Measurements from ENCODE around the gene DUSP16.
"Not testable (repeated sequence)": the region's sequence is repeated elsewhere in the genome, so short reads cannot be mapped to it uniquely, and the experiment has no call there.

The DUSP16 gene

DNA sequence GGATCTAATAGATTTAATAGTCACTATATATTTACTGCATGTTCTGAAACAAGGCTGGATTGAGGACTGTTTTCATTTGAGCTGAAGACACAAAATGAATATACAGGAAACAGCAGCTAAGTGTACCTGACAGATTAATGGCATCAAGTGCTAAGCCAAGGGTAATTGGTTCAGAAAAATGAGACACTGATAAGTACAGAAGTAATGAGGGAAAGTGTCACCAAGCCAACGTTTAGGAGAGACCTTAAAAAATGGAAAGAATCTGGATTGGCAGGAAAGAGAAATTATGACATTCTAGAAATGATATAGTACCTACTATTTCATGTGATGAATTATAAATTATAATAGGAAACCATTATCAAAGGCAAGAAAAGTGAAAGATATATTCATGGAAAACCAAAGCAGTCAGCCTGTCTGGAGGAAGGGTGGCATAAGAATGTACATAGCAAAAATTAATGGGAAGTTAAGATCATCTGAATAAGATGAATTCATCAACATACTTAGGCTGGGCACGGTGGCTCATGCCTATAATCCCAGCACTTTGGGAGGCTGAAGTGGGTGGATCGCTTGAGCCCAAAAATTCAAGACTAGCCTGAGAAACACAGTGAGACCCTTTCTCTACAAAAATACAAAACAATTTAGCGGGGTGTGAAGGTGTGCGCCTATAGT lies 21.0 kb upstream of the DUSP16 start:
- DNase-seq = no peak

DNA sequence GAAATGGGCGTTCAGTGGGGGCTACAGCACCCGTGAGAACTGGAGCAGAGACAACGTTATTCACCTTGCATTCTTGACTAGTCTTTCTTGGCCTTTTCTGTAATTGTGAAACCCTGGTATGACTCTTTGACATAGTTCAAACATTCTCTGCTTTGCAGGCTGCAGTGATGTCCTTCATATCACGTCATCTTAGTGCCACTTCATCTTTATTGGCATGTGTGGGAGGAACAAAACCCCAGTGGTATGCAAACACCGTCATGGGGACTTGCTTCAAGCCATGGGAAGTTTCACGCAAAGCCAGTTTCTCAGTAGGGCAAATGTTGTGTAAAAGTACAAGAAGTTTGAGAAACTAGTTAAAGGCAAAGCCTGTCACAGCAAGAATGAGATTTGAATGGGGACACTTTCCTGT lies 20.2 kb upstream of the DUSP16 start:
- DNase-seq = no peak

DNA sequence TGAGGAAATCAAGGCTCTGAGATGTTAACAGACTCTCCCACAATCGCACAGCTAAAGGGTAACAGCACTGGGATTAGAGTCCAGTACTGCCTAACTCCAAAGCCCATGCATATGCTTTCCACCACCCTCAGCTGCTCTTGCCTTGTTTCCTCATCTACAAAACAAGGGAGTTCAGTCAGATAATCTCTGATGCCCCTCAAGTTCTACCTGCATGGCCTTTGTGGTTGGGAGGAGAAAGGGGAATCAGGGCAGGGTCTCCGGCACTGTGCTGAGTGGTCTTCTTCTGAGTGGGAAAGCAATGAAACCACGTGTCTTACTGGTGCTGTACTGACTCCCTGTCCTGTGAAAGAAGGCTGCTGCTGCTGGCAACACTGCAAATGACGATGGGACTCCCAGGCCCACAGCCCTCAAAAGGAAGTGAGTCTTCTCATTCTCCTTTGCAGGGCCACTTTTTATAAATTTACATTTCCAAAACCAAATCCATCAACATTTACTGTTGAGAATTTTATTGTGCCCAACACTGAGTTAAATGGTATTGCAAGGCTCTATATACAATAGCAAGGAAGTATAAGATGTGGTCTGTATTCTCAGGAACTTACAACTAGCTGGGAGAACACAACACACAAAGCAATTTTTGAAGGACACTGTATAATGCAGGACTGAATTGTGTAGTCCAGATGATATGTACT lies 19.7 kb upstream of the DUSP16 start:
- DNase-seq = no peak

DNA sequence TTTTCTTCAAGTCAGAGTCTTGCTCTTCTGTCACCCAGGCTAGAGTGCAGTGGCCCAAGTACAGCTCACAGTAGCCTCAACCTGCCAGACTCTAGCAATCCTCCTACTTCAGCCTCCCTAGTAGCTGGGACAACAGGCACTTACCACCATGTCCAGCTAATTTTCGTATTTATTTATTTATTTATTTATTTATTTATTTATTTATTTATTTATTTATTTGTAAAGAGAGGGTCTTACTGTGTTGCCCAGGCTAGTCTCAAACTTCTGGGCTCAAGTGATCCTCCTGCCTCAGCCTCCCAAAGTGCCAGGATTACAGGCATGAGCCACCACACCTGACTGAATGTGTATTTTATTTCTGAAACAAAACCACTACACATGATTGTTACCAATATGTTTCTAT lies 18.1 kb upstream of the DUSP16 start:
- not testable (repeated sequence) for DNase-seq

DNA sequence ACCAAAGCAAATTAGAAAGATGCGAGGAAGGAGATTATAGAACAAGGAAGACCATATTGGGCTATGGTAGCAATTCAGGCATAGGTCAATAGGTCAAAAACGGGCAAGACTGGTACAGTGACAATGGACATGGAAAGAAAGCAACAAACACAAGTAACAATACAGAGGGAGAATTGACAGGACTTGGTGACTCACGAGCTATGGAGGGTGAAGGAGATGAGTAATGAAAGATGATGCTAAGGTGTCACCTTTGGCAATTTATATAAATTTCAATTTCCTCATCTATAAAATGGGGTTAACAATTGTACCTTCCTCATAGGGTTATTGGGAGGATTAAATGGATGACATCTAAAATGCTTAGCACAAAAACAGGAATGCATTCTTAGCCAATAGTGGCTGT lies 15.1 kb upstream of the DUSP16 start:
- DNase-seq = no peak

DNA sequence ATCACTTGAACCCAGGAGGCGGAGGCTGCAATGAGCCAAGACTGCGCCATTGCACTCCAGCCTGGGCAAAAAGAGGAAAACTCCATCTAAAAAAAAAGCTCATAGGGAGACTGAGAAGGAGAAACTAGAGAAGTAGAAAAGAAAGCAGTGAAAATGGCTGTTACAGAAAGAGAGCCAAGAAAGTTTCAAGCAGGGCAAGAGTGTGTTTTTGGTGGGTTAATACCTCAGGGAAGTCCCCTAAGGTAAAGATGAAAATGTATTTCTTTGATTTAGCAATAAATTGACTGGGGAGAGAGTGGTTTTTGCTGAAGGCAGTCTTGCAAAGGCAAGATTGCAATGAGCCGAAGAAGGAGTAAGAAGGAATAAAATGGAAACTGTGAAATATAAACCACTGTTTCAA lies 10.0 kb upstream of the DUSP16 start:
- no peak for DNase-seq

DNA sequence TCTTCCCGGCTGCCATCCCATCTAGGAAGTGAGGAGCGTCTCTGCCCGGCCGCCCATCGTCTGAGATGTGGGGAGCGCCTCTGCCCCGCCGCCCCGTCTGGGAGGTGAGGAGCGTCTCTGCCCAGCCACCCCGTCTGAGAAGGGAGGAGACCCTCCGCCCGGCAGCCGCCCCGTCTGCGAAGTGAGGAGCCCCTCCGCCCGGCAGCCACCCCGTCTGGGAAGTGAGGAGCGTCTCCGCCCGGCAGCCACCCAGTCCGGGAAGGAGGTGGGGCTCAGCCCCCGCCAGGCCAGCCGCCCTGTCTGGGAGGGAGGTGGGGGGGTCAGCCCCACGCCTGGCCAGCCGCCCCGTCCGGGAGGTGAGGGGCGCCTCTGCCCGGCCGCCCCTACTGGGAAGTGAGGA lies 3.3 kb upstream of the DUSP16 start:
- not testable (repeated sequence) for DNase-seq

DNA sequence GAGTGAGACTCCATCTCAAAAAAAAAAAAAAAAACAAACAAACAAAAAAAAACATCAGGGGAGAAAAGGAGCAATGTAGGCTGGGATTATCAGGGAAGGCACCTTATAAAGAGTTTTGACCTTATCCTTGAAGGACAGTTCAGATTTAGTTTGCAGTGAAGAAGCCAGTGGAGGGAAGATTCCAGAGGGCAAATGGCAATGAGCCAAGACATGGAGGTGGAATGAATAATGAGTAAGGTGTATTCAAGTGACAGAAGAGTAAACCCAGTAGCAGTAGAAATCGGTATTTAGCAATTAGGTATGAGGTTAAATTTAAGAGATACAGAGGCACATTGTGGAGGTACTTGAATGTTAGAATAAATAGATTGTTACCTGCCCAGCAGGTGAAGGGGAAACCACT lies 2.2 kb upstream of the DUSP16 start:
- no peak for DNase-seq

DNA sequence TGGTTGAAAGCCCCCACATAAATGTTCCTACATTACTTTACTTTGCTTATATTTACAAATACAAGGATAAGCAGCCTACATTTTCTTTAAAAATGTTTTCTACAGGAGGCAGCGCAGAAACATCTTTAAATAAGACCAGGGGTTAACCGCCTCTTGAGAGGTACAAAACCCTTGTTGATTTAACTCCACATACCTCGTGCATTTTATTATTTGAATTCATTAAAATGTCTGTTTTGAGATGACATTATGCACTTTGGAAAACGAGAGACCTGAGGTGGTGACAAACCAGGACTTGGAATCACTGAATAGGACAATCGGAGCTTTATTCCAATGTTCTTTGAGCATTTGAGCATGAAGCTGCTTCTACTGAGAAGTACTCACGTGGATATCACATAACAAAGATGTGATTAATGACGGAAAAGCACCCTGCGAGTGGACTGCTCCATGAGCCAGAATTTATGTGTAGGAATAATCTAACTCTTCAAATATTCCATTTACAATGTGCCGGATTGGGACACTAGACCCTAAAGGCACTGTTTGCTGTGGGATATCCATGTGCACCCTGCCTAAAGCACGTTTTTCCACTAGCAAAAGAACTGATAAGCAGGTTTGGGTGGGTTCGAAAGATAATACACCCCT lies 746 bp upstream of the DUSP16 start:
- no peak for DNase-seq

DNA sequence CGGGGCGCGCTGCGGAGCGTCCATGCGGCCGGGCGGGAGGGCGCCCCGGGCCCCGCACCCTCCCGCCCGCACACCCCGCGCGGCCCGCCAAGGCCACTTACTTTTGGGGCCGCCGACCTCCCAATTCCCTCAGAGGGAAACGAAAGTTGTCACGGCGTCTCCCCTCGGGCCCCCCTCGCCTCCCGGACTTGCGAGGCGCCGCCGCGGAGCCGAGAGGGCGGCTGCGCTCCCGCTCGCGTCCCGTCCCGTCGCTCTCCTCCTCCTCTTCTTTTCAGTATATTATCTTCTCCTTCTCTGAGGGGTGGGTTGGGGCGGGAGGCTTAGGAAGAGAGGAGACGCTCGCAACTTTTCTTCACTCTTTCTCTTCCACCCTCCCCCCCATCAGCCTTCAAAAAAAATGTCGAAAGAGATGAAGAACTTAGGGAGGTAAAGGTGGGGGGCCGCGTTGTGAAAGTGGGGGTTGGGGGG lies 613 bp downstream of the DUSP16 start:
- DNase-seq = no peak

DNA sequence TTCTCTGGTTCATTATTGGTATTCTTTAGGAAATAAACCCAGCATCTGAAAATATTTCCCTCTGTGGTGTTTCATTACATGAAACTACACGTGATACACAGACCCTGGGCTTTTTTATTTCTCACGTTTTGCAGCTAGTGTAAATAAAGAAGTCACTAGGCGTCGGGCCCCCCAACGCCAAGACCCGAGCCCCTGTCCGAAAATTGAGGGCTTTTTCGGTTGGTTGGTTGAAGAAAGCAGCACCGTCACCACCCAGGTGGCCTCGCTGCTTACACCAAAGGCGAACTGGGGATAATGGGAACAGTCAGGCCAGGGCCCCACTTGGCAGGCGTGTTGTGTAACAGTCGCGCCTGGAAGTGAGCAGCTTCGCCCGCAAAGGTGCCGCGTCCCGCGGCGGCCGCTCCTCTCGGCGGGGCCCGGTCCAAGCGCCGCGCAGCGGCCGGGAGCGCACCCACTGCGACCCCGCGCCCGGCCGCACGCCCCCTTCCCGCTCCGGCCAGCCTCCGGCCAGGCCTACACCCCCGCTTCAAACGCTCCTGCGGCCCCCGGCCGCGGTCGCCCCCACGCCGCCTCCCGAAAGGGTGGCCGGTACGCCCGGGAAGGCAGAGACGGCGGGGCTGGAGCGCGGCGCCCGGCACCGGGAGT lies 1.2 kb downstream of the DUSP16 start:
- DNase-seq = no peak

DNA sequence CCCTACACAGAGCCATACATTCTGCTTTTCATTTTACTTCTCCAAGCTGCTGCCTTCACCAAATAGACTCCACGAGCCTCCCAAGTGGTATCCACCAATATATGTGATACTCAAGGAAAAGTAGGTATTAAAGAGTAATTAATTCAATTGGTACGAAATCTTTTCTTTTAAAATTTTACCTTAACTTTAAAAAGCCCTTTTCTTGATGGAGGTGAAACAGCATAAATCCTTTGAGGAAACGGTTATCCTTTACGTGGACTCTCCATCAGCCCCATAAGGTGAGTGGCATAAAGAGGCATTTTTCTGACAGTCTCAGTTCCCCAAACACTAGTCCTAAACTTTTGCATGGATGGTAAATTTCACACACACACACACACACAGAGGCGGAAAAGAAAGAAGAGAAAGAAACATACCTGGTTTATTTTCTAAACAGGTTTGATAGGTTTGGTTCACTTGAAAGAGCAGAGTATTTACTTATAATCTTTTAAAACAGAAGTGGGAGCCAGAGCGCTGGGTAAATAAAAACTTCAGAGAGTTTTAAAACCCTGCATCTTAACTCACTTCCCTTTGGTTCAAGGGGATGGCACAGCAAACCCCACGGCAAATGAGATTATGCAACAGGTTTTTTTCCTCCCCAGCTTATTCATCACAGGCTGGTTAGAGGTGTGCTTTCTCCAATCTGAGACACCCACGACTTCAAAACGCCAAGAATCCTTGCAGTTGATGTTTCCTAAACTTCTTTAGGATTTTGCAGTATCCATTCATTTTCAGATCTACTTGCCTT lies 1.9 kb downstream of the DUSP16 start:
- DNase-seq = no peak

DNA sequence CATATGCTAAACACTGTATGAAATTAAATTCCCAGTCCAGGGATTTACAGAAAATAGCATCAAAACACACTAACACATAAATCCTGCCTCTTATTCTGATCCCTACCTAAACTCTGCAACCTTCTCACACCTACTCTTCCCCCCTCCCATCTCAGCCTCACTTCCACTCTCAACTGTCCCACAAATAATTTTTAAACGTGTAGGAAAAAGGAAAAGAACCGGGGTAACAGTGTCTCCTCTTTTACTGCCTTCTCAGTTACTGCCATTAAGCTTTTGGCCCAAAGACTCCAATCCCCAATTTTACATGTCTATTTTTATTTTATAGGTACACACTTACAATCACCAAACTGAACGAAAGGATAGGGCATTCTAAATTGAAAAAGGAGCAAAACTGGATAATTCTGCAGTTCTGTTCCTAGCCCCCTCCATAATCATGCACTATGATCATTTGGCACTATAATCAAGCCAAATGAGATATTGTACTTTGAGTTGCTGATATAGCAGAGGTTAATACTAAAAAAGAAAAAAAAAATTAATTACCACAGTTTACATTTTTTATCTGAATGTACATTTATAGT lies 2.9 kb downstream of the DUSP16 start:
- no peak for DNase-seq

DNA sequence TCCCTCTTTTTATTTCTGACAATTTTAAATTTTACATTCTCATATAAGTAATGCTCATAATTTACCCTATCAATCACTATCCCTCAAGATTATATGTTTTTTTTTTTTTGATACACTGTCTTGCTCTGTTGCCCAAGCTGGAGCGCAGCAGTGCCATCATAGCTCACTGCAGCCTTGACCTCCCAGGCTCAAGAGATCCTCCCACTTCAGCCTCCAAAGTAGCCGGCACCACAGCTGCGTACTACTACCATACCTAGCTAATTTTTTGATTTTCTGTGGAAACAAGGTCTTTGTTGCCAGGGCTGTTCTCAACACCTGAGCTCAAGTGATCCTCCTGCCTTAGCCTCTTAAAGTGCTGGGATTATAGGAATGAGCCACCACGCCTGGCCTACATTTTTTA lies 4.4 kb downstream of the DUSP16 start:
- DNase-seq = no peak

DNA sequence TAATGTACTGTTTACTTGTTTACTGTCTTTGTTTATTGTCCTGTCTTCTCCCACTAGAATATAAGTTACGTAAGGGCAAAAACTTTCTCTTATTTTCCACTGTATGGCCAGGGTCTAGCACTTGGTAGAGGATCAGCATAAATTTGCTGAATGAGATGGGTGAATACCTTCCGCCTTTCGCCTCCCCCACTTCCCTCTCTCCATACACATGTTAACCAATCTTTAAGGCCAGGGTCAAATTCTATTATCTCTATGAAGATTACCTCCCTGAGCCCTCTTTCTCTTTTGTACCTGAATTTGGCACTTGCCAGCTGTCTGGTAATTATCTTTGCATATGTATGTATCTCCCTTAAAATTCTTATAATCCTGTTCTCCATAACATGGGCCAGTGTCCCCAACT lies 4.9 kb downstream of the DUSP16 start:
- DNase-seq = no peak

DNA sequence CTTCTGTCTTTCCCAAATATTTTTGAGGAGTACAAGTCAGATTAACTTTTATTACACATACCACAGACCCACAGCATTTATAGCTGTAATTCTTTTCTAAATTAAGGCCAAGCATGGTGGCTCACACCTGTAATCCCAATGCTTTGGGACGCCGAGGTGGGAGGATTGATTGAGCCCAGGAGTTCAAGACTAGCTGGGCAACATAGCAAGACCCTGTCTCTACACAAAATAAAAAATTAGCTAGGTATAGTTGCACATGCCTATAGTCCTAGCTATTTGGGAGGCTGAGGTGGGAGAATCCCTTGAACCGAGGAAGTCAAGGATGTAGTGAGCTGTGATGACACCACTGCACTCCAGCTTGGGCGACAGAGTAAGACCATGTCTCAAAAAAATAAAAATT lies 7.0 kb downstream of the DUSP16 start:
- no peak for DNase-seq

DNA sequence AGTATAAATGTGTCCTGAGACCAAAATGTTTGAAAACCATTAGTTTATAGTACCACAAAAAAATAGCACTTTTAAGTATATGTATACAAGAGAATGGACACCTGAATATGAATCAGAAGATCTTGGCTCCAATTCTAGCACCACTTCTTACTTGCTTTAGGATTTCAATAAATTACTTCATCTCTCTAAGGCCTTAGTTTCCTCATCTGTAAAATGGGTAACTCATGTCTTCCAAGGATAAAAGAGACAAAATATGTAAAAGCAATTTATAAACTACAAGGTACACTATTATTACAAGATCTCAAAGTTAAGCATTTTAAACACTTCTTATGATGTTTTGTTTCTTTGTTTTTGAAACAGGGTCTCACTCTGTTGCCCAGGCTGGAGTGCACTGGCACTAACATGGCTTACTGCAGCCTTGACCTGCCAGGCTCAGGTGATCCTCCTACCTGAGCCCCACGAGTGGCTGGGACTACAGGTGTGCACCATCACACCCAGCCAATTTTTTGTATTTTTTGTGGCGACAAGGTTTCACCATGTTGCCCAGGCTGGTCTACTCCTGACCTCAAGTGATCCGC lies 9.4 kb downstream of the DUSP16 start:
- no peak for DNase-seq

DNA sequence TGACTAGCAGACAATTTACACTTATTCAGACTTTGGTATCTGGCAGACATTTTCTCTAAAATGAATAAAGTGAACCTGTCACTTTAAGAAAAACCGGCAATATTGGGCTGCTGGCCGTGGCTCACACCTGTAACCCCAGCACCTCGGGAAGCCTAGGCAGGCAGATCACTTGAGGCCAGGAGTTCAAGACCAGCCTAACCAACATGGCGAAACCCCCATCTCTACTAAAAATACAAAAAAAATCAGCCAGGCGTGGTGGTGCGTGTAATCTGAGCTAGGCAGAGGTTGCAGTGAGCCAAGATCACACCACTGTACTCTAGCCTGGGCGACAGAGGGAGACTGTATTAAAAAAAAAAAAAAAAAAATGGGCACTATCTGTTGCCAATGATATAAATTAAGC lies 11.5 kb downstream of the DUSP16 start:
- no peak for DNase-seq

DNA sequence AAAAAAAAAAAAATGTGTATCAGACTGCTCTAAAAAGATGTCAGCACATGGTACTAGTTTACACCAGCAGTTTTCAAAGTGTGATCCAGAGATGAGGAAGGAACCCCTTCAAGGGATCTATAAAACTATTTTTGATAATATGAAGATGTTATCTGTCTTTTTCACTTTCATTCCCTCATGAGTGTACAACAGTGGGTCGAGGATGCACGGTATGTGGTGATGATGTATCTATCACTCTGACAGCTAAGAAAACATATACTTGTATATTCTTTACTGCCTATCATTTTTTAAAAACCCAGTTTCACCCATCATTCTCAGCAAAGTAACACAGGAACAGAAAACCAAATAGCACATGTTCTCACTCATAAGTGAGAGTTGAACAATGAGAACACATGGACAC lies 12.4 kb downstream of the DUSP16 start:
- DNase-seq = no peak

DNA sequence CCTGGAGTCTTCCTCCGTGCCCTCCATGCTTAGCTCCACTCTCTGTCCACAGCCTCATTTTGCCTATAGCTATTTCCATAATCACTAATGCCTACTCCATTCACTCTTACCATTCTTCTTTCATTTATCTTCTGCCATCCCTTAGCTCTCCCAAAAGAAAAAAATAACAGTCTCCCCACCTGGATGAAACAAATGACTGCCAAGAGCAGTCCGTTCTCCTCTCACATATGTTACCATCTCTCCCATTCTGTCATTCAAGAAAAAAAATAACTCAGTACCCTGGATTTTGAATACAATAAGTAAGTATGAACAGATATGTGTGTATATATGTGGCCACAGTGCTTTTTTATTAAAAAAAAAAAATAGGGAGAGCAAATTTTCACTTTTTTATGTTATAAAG lies 13.2 kb downstream of the DUSP16 start:
- DNase-seq = no peak

DNA sequence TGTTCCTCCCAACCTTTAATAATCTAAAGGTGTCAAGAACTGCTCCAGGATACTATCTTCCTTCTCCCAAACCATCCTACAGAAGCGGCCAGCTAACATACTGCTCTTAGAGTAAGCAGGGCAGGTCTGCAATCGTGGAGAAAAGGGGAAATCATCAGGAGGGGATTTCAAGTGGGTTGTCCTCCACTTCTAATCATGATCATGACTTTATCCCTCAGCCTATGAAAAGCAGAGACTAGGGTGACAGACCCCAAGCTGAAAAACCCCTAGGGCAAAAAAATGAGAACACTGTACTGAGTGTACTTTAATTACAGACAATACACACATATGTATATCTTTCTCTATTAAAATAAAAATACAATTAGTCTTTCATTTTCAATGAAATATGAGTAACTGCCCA lies 13.9 kb downstream of the DUSP16 start:
- no peak for DNase-seq

DNA sequence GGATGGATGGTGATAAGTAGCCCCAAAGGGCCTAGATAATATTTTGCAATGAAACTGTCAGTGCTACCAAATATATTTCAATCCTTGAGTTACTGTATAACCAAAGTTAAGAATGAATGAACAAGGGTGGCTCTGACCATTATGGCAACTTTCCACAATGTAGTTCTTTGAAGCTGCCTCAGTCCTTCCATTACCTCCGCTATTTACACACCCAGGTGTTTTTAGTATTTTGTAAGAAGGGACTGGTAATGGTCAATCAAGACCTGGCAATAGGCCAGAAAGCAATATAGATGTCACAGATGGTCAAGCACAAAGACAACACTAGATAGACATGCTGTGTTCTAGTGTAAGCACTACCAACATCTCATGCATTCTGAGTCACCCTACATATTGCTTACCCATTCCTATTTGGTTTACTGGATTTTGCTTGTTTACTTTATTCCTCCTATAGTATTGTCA lies 16.3 kb downstream of the DUSP16 start:
- no peak for DNase-seq
